Endothelial cell of umbilical vein (primary cell): ENCODE data around the gene THAP4. TPM values are rescaled to one million over a fixed set of nuclear protein-coding genes. Genes with fewer than 3 reads are reported as not detected.

ENCODE experiments used
- BruUV-seq: library from RNA; stranded (reverse); fragments of 400-500 nt; replicated peaks from 2 replicates; lab custom pipeline; 2021; lab: Mats Ljungman, UMichigan
- CTCF ChIA-PET: fragments of 300-600, 350-600 bp; sonication (Branson Sonifier 250); formaldehyde crosslinking; loops from one replicate; lab custom pipeline; 2021; ENCODE audit warnings: antibody characterized with exemption, inconsistent platforms; lab: Charles Lee
- POLR2A ChIA-PET: fragments of 300-600, 350-600 bp; sonication (Branson Sonifier 250); formaldehyde crosslinking; loops from one replicate; lab custom pipeline; 2021; ENCODE audit warnings: antibody characterized with exemption, inconsistent platforms; lab: Charles Lee
- DNase-seq: peaks from one replicate; pipeline ENCODE4 v3.0.0-alpha.2; 2011; ENCODE audit warnings: low read depth, low spot score
- FAIRE-seq: peaks from 2 replicates; lab custom pipeline; 2011; peaks lifted over from hg19 to GRCh38; lab: Jason Lieb, UNC
- H2AFZ ChIP-seq: 2 replicates; pipeline ENCODE4 v1.6.0; 2012; ENCODE audit warnings: low read depth, low read length, control low read depth, inconsistent platforms
- H3K27ac ChIP-seq: 2 replicates; pipeline ENCODE4 v1.5.1; 2011; ENCODE audit warnings: low read depth, mild to moderate bottlenecking, control low read depth, low read length, moderate library complexity; ENCODE audit not compliant: insufficient read depth
- H3K27me3 ChIP-seq, 2 experiments: 2 replicates each; pipeline versions ENCODE4 v1.6.0 to v1.6.1; 2011; ENCODE audit warnings: low read length in 2 of 2, mixed read lengths in 1 of 2; ENCODE audit not compliant: control insufficient read depth in 2 of 2, insufficient read depth in 2 of 2
- H3K36me3 ChIP-seq, 2 experiments: 2 replicates in 1 of 2; 3 replicates in 1 of 2; pipeline ENCODE4 v1.5.1; 2011; ENCODE audit warnings: low read length in 2 of 2, mild to moderate bottlenecking in 1 of 2, moderate library complexity in 1 of 2; ENCODE audit not compliant: control insufficient read depth in 2 of 2, insufficient read depth in 2 of 2; ENCODE audit errors: extremely low read depth in 1 of 2
- H3K4me1 ChIP-seq: 3 replicates; pipeline ENCODE4 v1.5.1; 2011; ENCODE audit warnings: mild to moderate bottlenecking, low read length; ENCODE audit not compliant: control insufficient read depth, insufficient read depth; ENCODE audit errors: extremely low read depth
- H3K4me2 ChIP-seq: 2 replicates; pipeline ENCODE4 v1.6.1; 2011; ENCODE audit warnings: low read length, control low read depth, mixed read lengths; ENCODE audit not compliant: insufficient read depth
- H3K4me3 ChIP-seq, 3 experiments: fragments of 200-600 bp in 1 of 3; sonication (generic), shearing (Covaris generic) in 1 of 3; replicated peaks in 1 of 3; 2 replicates each; pipeline ENCODE4 v1.5.1; 2011 to 2016; ENCODE audit warnings: control low read depth in 3 of 3, low read length in 3 of 3, mild to moderate bottlenecking in 2 of 3, inconsistent platforms in 1 of 3, low read depth in 1 of 3, moderate library complexity in 1 of 3; ENCODE audit not compliant: insufficient read depth in 1 of 3
- H3K79me2 ChIP-seq: 2 replicates; pipeline ENCODE4 v1.6.0; 2012; ENCODE audit warnings: low read length, inconsistent platforms; ENCODE audit not compliant: control insufficient read depth, insufficient read depth
- H3K9ac ChIP-seq: replicated peaks from 2 replicates; pipeline ENCODE3; 2011; ENCODE audit warnings: low read length, control low read depth; ENCODE audit not compliant: insufficient read depth; ENCODE audit errors: extremely low read depth
- H3K9me1 ChIP-seq: replicated peaks from 3 replicates; pipeline ENCODE4 v1.6.0; 2011; ENCODE audit warnings: mild to moderate bottlenecking, low read length; ENCODE audit not compliant: control insufficient read depth, insufficient read depth; ENCODE audit errors: extremely low read depth
- H3K9me3 ChIP-seq: replicated peaks from 2 replicates; pipeline ENCODE4 v1.5.1; 2012; ENCODE audit warnings: low read length, inconsistent platforms; ENCODE audit not compliant: control insufficient read depth, insufficient read depth
- H4K20me1 ChIP-seq: replicated peaks from 2 replicates; pipeline ENCODE3; 2011; ENCODE audit warnings: mild to moderate bottlenecking, low read length; ENCODE audit not compliant: control insufficient read depth, insufficient read depth; ENCODE audit errors: extremely low read depth
- EZH2 ChIP-seq: IDR thresholded peaks from 2 replicates; pipeline ENCODE4 v1.6.1; 2012; ENCODE audit warnings: borderline replicate concordance, low read depth, mild to moderate bottlenecking, moderate library complexity, low read length, inconsistent platforms; ENCODE audit not compliant: severe bottlenecking
- FOS ChIP-seq: IDR thresholded peaks from 2 replicates; pipeline ENCODE4 v1.6.1; 2011; ENCODE audit warnings: mild to moderate bottlenecking, low read length, moderate library complexity, borderline replicate concordance; ENCODE audit not compliant: insufficient read depth
- GATA2 ChIP-seq: IDR thresholded peaks from 2 replicates; pipeline ENCODE4 v1.7.0; 2011; ENCODE audit warnings: low read depth, mild to moderate bottlenecking, moderate library complexity, mixed read lengths, low read length; ENCODE audit not compliant: insufficient read length, insufficient read depth
- JUN ChIP-seq: IDR thresholded peaks from 2 replicates; pipeline ENCODE4 v1.6.1; 2011; ENCODE audit warnings: borderline replicate concordance, low read depth; ENCODE audit not compliant: insufficient read length, insufficient read depth
- MYC ChIP-seq: IDR thresholded peaks from one replicate; pipeline ENCODE4 v1.6.1; 2011; ENCODE audit warnings: mild to moderate bottlenecking, low read depth, low read length
- POLR2A ChIP-seq: IDR thresholded peaks from 2 replicates; pipeline ENCODE4 v1.6.1; 2012; ENCODE audit warnings: low read depth, mild to moderate bottlenecking, control low read depth, low read length
- POLR2AphosphoS5 ChIP-seq: IDR thresholded peaks from 2 replicates; pipeline ENCODE4 v1.6.1; 2012; ENCODE audit warnings: low read depth, mild to moderate bottlenecking, control low read depth, low read length, moderate library complexity; ENCODE audit not compliant: insufficient read depth
- dilution Hi-C: fragments of 300-500 bp; cut with MboI; formaldehyde crosslinking; loops from one replicate; pipeline ENCODE4 v1.15.0; 2019; ENCODE audit warnings: low sequenced_read_pairs; ENCODE audit not compliant: extremely low pct_ligation_motif_present
- intact Hi-C: fragments of 100-400 bp; cut with micrococcal nuclease; formaldehyde crosslinking; loops from one replicate; pipeline ENCODE4 v1.10.0; 2022
- polyA plus RNA-seq, 4 experiments: library from polyadenylated mRNA; depleted of rRNA in 3 of 4; stranded (reverse) in 3 of 4; unstranded in 1 of 4; fragments of >200 nt; gene quantifications; 2 replicates each; pipeline versions ENCODE4 v1.2.1 to v1.2.3, GENCODE V29; 2011 to 2012; ENCODE audit warnings: missing spikeins in 1 of 4
- small RNA-seq: library from RNA; depleted of rRNA; stranded (forward); fragments of <200 nt; gene quantifications from one replicate; pipeline ENCODE3, GENCODE V24; 2012; ENCODE audit warnings: low replicate concordance, low read depth; ENCODE audit not compliant: insufficient read depth, insufficient read length
- total RNA-seq: library from RNA; stranded (reverse); gene quantifications from 2 replicates; pipeline ENCODE4 v1.2.3, GENCODE V29; 2021
- TF ChIP-seq, protein P1 (sequence below): IDR thresholded peaks from 2 replicates; pipeline ENCODE4 v1.6.1; 2011; ENCODE audit not compliant: insufficient read depth, insufficient read length
- TF ChIP-seq, protein P2 (sequence below), 2 donors: IDR thresholded peaks; 1 replicate in 1 of 2; 2 replicates in 1 of 2; pipeline ENCODE4 v1.5.1; 2011; ENCODE audit warnings: low read length in 2 of 2, mild to moderate bottlenecking in 2 of 2, moderate library complexity in 2 of 2, control low read depth in 1 of 2, inconsistent platforms in 1 of 2, low read depth in 1 of 2; ENCODE audit not compliant: insufficient read depth in 1 of 2; ENCODE audit errors: extremely low read depth in 1 of 2

Gene THAP4
- total and polyA plus RNA-seq, 2 donors (not counting 3 experiments of a cell fraction or from before 2014, with no cell fraction given), result 45.4 to 47.4 TPM

DNA sequence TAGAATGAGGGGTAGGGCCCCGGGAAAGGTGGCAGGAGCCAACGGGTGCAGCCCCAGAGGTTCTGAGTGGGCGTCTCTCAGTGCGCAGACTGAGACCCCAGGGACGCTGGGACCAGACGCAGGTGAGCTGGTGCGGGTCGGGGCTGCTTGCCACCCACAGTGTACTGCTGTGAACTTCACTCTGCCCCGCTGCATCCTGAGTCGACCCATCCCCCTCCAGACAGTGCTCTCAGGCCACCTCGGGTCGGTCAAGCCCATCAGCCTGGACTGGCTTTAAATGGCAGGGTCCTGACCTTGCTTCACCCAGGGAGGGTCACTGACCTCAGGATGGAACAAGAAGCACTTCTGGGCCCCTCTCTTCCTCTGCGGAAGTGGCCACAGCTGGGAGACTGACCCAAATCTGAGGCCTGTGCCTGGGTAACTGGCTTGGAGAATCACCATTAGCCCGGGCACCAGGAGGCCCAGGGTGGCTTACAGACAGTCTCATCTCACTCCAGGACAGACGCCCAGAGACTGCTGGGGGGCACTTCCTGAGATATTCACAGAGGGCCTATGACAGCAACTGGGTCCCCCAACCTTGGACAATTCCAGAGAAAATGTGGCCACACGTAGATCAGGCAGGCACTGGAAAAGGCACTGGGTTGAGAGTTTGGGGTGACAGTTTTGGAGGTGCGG lies 102.1 kb downstream of the THAP4 start:
- CTCF ChIA-PET, result interaction anchor here (0.8 kb wide), 1 partner anchor 8 kb away, joined by 3 read pairs; no protein-coding TSS in a partner anchor
- H3K27me3 ChIP-seq, result peaks cover 4 to 5% of the 10 kb centered on the region in 2 experiments
- H3K79me2 ChIP-seq, result no peaks in the 10 kb centered on the region
- H3K4me2 ChIP-seq, result no peak overlapping the region
- intact Hi-C loops (no loop called here), dilution Hi-C loops (no loop called here)
- BruUV-seq, result no TSS peak
- H3K4me3 ChIP-seq, result no peak overlapping the region
- H3K9me3 ChIP-seq, result no peaks in the 10 kb centered on the region
- H2AFZ ChIP-seq, result no peak overlapping the region
- no peaks in the 10 kb centered on the region for H4K20me1 ChIP-seq
- DNase-seq, result no peak
- H3K4me1 ChIP-seq, result no peaks in the 10 kb centered on the region
- no peaks in the 10 kb centered on the region for H3K9me1 ChIP-seq
- no peak overlapping the region for H3K27ac ChIP-seq
- POLR2A ChIA-PET, result no interaction called here
- no peak for FAIRE-seq
- no peak overlapping the region for H3K9ac ChIP-seq
- no peaks in the 10 kb centered on the region for H3K36me3 ChIP-seq
- TF ChIP-seq POLR2A (no peak), POLR2AphosphoS5 (no peak), FOS (no peak), JUN (no peak), GATA2 (no peak), EZH2 (no peak), MYC (no peak)
- TF ChIP-seq, protein P1, sequence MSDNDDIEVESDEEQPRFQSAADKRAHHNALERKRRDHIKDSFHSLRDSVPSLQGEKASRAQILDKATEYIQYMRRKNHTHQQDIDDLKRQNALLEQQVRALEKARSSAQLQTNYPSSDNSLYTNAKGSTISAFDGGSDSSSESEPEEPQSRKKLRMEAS, result no peak
- TF ChIP-seq, protein P2, sequence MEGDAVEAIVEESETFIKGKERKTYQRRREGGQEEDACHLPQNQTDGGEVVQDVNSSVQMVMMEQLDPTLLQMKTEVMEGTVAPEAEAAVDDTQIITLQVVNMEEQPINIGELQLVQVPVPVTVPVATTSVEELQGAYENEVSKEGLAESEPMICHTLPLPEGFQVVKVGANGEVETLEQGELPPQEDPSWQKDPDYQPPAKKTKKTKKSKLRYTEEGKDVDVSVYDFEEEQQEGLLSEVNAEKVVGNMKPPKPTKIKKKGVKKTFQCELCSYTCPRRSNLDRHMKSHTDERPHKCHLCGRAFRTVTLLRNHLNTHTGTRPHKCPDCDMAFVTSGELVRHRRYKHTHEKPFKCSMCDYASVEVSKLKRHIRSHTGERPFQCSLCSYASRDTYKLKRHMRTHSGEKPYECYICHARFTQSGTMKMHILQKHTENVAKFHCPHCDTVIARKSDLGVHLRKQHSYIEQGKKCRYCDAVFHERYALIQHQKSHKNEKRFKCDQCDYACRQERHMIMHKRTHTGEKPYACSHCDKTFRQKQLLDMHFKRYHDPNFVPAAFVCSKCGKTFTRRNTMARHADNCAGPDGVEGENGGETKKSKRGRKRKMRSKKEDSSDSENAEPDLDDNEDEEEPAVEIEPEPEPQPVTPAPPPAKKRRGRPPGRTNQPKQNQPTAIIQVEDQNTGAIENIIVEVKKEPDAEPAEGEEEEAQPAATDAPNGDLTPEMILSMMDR (IDR thresholded peaks at IDR 0.05; ENCODE audit: extremely low read depth in 1 of 2, insufficient read depth in 1 of 2, low read depth in 1 of 2, low read length in 2 of 2), result no peak

Small RNA genes lying within 50 kb of the gene (small RNA-seq; reads per million reads assigned to genes)
- gene RNA5SP122, result not detected

Other genes starting within 250 kb of the THAP4 start
- gene STK25, start 128.6 kb downstream of the THAP4 start, total RNA-seq, result 236 and 286 TPM in 2 replicates
- gene STK25, start 128.6 kb downstream of the THAP4 start, polyA plus RNA-seq, result 715 and 879 TPM in 2 replicates
- gene BOK, start 78.4 kb downstream of the THAP4 start, total RNA-seq, result 52.4 and 76.0 TPM in 2 replicates
- 95.5 and 132 TPM in 2 replicates for gene BOK, start 78.4 kb downstream of the THAP4 start, polyA plus RNA-seq
- gene ATG4B, start 535 bp upstream of the THAP4 start, total RNA-seq, result 83.6 and 85.6 TPM in 2 replicates
- 113 and 142 TPM in 2 replicates for gene ATG4B, start 535 bp upstream of the THAP4 start, polyA plus RNA-seq
- 91.9 and 104 TPM in 2 replicates for gene DTYMK, start 49.7 kb upstream of the THAP4 start, total RNA-seq
- gene DTYMK, start 49.7 kb upstream of the THAP4 start, polyA plus RNA-seq, result 61.6 and 67.0 TPM in 2 replicates
- gene ING5, start 64.9 kb upstream of the THAP4 start, total RNA-seq, result 24.5 and 30.5 TPM in 2 replicates
- gene ING5, start 64.9 kb upstream of the THAP4 start, polyA plus RNA-seq, result 32.4 and 33.4 TPM in 2 replicates
- 22.3 and 27.9 TPM in 2 replicates for gene D2HGDH, start 97.5 kb upstream of the THAP4 start, total RNA-seq
- gene D2HGDH, start 97.5 kb upstream of the THAP4 start, polyA plus RNA-seq, result 22.3 and 34.5 TPM in 2 replicates
- 0.23 TPM in 1 of 2 replicates, not detected in the other for gene GAL3ST2, start 139.7 kb upstream of the THAP4 start, total RNA-seq
- gene GAL3ST2, start 139.7 kb upstream of the THAP4 start, polyA plus RNA-seq, result not detected in 2 replicates
- not detected in 2 replicates for gene NEU4, start 172.0 kb upstream of the THAP4 start, total RNA-seq
- not detected in 2 replicates for gene NEU4, start 172.0 kb upstream of the THAP4 start, polyA plus RNA-seq
- not detected in 2 replicates for gene PDCD1, start 221.7 kb upstream of the THAP4 start, total RNA-seq
- gene PDCD1, start 221.7 kb upstream of the THAP4 start, polyA plus RNA-seq, result not detected in 2 replicates
- not detected in 2 replicates for gene RTP5, start 232.6 kb upstream of the THAP4 start, total RNA-seq
- gene RTP5, start 232.6 kb upstream of the THAP4 start, polyA plus RNA-seq, result not detected in 2 replicates